ENCODE measurements around the gene CTU1.

CTU1 gene

GRCh38 chr19:51091895-51092873 lies 16.0 kb downstream of the CTU1 start:
- no peak for DNase-seq
- no peak overlapping the region for H3K4me3 ChIP-seq (ENCODE audit: low read depth, low read length)
- H3K36me3 ChIP-seq: no peaks in the 10 kb centered on the region
- no peaks in the 10 kb centered on the region for H3K9me3 ChIP-seq (ENCODE audit: severe bottlenecking)
- no peak overlapping the region for H3K27ac ChIP-seq
- TF ChIP-seq CTCF (IDR thresholded peaks at IDR 0.05; ENCODE audit: low read depth, low read length): no peak
- peaks cover 64% of the 10 kb centered on the region for H3K27me3 ChIP-seq (ENCODE audit: insufficient read depth, low read depth, severe bottlenecking)

DNA sequence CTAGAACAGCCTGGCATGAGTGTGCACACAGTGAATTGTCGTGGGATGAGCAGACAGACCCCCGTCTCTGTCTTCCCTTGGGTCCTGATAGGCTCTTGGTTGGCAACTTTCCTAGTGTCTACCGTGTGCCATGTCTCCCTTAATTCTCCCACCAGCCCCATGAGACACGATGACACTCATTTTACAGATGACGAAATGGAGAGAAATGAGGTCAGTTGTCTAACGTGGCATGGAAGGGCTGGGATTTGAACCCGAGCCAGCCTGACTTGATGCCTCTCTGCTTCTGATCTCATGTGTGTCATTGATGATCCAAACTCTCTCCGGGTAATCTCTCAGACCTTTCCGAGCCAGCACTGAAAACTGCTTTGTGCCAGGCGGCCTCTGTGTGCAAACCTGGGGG lies 17.1 kb downstream of the CTU1 start:
- Histone ChIP-seq H3K36me3 (no peaks in the 10 kb centered on the region), H3K9me3 (ENCODE audit: severe bottlenecking) (no peaks in the 10 kb centered on the region), H3K27me3 (ENCODE audit: insufficient read depth, low read depth, severe bottlenecking) (peaks cover 73% of the 10 kb centered on the region), H3K27ac (no peak overlapping the region), H3K4me3 (ENCODE audit: low read depth, low read length) (no peak overlapping the region)
- no peak for DNase-seq
- TF ChIP-seq CTCF (IDR thresholded peaks at IDR 0.05; ENCODE audit: low read depth, low read length): no peak

GRCh38 chr19:51090471-51090870 lies 17.7 kb downstream of the CTU1 start:
- peaks cover 79% of the 10 kb centered on the region for H3K27me3 ChIP-seq (ENCODE audit: insufficient read depth, low read depth, severe bottlenecking)
- no peak for TF ChIP-seq CTCF (IDR thresholded peaks at IDR 0.05; ENCODE audit: low read depth, low read length)
- no peak for DNase-seq

DNA sequence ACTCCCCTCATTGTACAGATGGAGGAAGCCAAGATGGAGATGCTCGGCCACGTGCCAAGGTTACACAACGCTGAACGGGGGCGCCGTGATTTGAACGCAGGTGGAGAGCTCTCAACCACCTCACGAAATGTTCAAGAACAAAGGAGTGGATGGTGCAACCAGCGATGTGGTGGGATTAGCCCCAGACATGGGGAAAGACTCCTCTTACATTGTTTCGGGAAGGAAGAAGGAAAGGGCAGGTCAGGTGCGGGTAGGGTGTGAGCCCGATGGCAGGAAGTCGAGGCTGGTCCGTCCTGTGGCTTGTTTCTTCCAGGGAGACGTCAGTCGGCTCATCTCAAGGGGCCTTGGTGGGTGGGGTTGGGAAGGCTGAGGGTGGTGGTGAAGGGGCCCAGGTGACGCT lies 18.4 kb downstream of the CTU1 start:
- H3K4me3 ChIP-seq (ENCODE audit: low read depth, low read length): no peak overlapping the region
- TF ChIP-seq CTCF (IDR thresholded peaks at IDR 0.05; ENCODE audit: low read depth, low read length): no peak
- H3K36me3 ChIP-seq: no peaks in the 10 kb centered on the region
- DNase-seq: no peak
- no peaks in the 10 kb centered on the region for H3K9me3 ChIP-seq (ENCODE audit: severe bottlenecking)
- H3K27me3 ChIP-seq (ENCODE audit: insufficient read depth, low read depth, severe bottlenecking): peaks cover 85% of the 10 kb centered on the region
- no peak overlapping the region for H3K27ac ChIP-seq

More at GRCh38 chr19:51090471-51090870, 17.7 kb downstream of the CTU1 start:
- H3K27ac ChIP-seq: no peak overlapping the region
- H3K36me3 ChIP-seq: no peaks in the 10 kb centered on the region
- H3K9me3 ChIP-seq (ENCODE audit: severe bottlenecking): no peaks in the 10 kb centered on the region
- no peak overlapping the region for H3K4me3 ChIP-seq (ENCODE audit: low read depth, low read length)

DNA sequence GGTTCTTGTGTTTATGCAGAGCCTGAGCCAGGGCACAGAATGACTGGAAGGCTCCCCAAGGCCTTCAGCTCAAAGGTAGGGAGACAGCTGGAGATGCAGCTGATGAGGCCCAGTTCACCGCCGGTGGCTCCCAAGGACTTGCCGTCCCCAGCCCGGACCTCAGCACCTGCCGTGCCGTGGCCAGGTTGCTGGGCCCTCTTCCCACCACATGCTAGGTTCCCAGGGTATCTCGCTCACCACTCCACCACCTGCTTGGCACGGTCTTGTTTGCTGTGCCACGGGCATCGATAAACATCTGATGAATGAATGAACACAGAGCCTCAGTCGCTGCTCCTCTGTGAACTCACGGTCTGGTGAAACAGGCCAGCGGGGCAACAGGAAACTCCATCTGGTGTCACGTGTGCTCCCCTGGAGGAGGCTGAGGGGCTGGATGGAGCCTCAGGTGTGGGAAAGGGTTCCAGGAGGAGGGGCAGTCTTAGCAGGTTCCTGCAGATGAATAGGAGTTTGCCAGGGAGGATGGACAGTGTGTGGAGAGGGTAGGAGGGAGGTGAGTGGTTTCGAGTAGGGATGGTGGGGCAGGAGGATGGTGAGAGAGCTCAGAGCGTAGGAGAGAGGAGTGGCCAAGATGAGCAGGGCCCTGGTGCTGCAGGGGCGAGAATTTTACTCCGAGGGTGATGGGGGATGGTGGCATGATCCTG lies 21.9 kb downstream of the CTU1 start:
- TF ChIP-seq CTCF (IDR thresholded peaks at IDR 0.05; ENCODE audit: low read depth, low read length): no peak
- DNase-seq: no peak
- Histone ChIP-seq H3K9me3 (ENCODE audit: severe bottlenecking) (no peaks in the 10 kb centered on the region), H3K27me3 (ENCODE audit: insufficient read depth, low read depth, severe bottlenecking) (peaks cover 89% of the 10 kb centered on the region), H3K27ac (no peak overlapping the region), H3K4me3 (ENCODE audit: low read depth, low read length) (no peak overlapping the region), H3K36me3 (no peaks in the 10 kb centered on the region)
